Omental fat pad (tissue), 4 donors: ENCODE data around the gene SIM2. TPM values are rescaled to one million over a fixed set of nuclear protein-coding genes. Genes with fewer than 3 reads are reported as not detected.

Source experiments
- ATAC-seq: fragments of 150-250 bp; one replicate; pipeline ENCODE4 v1.9.1; 2016; ENCODE audit warnings: mild to moderate bottlenecking, moderate library complexity; ENCODE audit not compliant: low FRiP score
- DNase-seq: peaks from one replicate; pipeline ENCODE4 v3.0.0-alpha.2; 2019; ENCODE audit warnings: low spot score
- total RNA-seq, 4 donors: library from RNA; depleted of rRNA; stranded (reverse); fragments of >200 nt; gene quantifications; one replicate each; pipeline ENCODE4 v1.1.0, GENCODE V29; 2016
- TF ChIP-seq, protein P1 (sequence below), 3 donors: fragments of 450-650 bp; IDR thresholded peaks; one replicate each; pipeline ENCODE4 v1.5.1; 2016 to 2017; ENCODE audit warnings: antibody characterized with exemption in 3 of 3, mild to moderate bottlenecking in 3 of 3, moderate library complexity in 2 of 3

Gene SIM2
- total RNA-seq, 4 donors from 2014 or later = 3.2 TPM; not detected in 3

- no peak for DNase-seq
- TF ChIP-seq, protein P1, sequence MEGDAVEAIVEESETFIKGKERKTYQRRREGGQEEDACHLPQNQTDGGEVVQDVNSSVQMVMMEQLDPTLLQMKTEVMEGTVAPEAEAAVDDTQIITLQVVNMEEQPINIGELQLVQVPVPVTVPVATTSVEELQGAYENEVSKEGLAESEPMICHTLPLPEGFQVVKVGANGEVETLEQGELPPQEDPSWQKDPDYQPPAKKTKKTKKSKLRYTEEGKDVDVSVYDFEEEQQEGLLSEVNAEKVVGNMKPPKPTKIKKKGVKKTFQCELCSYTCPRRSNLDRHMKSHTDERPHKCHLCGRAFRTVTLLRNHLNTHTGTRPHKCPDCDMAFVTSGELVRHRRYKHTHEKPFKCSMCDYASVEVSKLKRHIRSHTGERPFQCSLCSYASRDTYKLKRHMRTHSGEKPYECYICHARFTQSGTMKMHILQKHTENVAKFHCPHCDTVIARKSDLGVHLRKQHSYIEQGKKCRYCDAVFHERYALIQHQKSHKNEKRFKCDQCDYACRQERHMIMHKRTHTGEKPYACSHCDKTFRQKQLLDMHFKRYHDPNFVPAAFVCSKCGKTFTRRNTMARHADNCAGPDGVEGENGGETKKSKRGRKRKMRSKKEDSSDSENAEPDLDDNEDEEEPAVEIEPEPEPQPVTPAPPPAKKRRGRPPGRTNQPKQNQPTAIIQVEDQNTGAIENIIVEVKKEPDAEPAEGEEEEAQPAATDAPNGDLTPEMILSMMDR (IDR thresholded peaks at IDR 0.05) = no peak
- no peak for ATAC-seq
Measured at GRCh38 chr21:36704958-36705678, 6.2 kb downstream of the SIM2 start.

DNA sequence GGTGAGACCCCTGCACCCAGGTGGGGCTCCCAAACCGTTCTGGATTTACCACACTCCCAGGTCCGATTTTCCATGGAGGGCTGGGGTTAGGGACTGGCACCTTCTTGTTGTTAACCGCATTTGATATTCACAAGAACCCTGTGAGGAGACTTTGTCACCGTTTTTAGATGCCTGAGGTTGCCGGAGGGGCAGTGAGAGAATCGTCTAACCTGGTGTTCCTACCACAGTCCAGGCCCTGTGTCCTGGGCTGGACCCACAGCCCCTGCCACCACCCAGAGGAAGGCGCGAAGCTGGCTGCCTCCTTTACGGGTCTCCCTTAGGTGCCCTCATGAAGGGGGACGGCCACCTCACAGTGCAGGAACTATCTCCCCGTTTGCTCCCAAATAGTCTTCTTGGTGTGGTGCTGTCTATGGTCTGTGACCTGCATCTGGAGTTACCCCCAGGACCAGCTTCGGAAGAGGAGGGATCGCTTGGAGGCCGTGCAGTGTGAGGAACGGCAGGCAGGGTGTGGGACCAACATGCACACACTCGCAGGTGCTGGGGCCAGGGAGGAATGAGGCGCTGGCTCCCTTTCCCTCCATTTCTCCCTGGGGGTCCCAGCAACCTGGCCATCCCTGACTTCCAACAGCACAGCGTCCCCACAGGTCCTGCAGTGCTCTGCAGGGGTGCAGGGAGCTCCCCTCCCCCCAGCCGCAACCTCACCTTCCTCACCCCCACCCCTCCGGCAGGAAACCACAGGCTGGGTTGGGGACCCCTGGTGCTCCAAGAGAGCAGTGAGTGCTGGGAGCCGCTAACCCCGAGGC lies 7.0 kb downstream of the SIM2 start:
- no peak for DNase-seq
- TF ChIP-seq, protein P1 (IDR thresholded peaks at IDR 0.05) = no peak

GRCh38 chr21:36706482-36706852 lies 7.6 kb downstream of the SIM2 start:
- TF ChIP-seq, protein P1 (IDR thresholded peaks at IDR 0.05) = no peak
- ATAC-seq = no peak
- DNase-seq = no peak

More for the DNA sequence above, 7.0 kb downstream of the SIM2 start:
- no peak for ATAC-seq

DNA sequence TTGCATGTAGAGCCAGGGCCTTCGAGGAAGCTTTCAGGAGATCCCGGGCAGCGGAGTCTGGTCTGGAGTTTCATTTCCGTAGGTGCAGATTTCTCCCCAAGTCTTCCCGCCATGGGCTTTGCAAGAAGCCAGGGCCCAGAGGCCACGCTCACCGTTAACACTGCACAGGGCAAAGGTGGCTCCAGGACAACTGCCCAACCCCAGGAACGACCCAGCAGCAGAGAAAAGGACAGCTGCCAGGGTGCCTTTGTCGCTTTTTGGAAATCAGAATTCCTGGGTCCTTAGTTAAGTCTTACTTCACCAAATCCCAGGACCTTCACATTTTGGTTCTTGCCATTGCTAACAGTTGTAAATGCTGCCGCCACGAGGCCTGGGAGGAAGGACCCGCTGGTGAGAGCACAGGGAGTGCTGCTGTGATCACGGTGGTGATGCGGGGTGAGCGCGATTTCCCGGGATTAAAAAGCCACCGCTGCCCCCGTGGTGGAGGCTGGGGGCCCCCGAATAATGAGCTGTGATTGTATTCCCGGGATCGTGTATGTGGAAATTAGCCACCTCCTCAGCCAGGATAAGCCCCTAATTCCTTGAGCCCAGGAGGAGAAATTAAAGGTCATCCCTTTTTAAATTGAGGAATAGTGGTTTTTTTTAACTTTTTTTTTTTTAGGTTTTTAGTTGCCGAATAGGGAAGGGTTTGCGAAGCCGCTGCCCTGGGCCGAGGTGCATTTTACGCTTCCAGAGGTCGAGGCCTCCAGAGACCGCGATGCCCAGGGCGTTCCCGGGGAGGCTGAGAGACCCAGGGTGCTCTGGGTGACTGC lies 8.2 kb downstream of the SIM2 start:
- DNase-seq (no peak), ATAC-seq (no peak)
- TF ChIP-seq, protein P1 (IDR thresholded peaks at IDR 0.05) = no peak

DNA sequence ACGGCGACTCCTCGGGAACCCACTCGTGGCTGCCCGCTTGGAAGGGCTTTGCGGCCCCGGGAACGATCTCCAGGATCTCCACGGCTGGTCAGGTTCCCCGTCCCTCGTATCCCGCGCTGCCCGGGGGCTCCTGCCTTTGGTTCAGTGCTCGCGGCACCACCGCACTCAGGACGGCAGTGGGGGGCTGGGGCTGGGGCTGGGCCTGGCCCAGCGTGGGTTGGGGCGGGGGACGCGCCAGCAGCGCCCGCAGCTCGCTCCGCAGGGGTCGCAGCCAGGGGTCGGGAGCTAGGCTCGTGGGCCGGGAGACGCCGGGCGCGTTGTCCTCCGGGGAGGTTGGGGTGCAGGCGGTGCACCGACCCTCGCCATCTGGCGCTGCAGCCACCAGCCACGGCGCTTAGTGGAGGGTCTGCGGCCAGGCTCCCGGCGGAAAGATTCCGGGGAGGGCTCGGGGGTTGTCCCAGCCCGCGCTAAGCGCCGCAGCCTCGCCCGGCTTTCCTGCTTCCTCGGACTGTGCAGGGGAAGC lies 8.9 kb downstream of the SIM2 start:
- ATAC-seq = no peak
- no peak for DNase-seq

More for the DNA sequence above, 8.9 kb downstream of the SIM2 start:
- TF ChIP-seq, protein P1 (IDR thresholded peaks at IDR 0.05) = no peak
